SK-N-SH treated with all-trans-retinoic acid at 6 μM for 48 hours (cell line): ENCODE measurements around the gene RPL27A.

Experiments used
- ARNTL ChIP-seq: fragments of 450-650 bp; formaldehyde crosslinking; IDR thresholded peaks from 2 replicates; pipeline ENCODE4 v1.5.0; 2020; ENCODE audit warnings: low read depth, mild to moderate bottlenecking, moderate library complexity, borderline replicate concordance
- BACH2 ChIP-seq: fragments of 250-450 bp; sonication (Bioruptor Pico); IDR thresholded peaks from 2 replicates; pipeline ENCODE4 v1.9.0; 2021; ENCODE audit warnings: mild to moderate bottlenecking, borderline replicate concordance
- CREB5 ChIP-seq: fragments of 250-450 bp; sonication (Bioruptor Pico); IDR thresholded peaks from 2 replicates; pipeline ENCODE4 v1.5.1; 2020; ENCODE audit warnings: low read depth, mild to moderate bottlenecking, moderate library complexity
- ESRRG ChIP-seq: fragments of 250-450 bp; sonication (Bioruptor Pico); IDR thresholded peaks from 2 replicates; pipeline ENCODE4 v1.6.1; 2021; ENCODE audit warnings: mild to moderate bottlenecking
- ISL1 ChIP-seq: fragments of 250-450 bp; sonication (Bioruptor Pico); IDR thresholded peaks from 2 replicates; pipeline ENCODE4 v2.1.2; 2022; ENCODE audit warnings: mild to moderate bottlenecking, moderate library complexity
- PATZ1 ChIP-seq: fragments of 250-450 bp; sonication (Bioruptor Pico); IDR thresholded peaks from 2 replicates; pipeline ENCODE4 v1.8.0; 2020; ENCODE audit warnings: mild to moderate bottlenecking, moderate library complexity, borderline replicate concordance
- RARB ChIP-seq: fragments of 250-450 bp; sonication (Bioruptor Pico); IDR thresholded peaks from 2 replicates; pipeline ENCODE4 v1.8.0; 2021; ENCODE audit warnings: mild to moderate bottlenecking, moderate library complexity
- TCF4 ChIP-seq: fragments of 250-450 bp; sonication (Bioruptor Pico); IDR thresholded peaks from 2 replicates; pipeline ENCODE4 v1.8.0; 2021; ENCODE audit warnings: mild to moderate bottlenecking, moderate library complexity, borderline replicate concordance
- ZFP30 ChIP-seq: fragments of 450-650 bp; formaldehyde crosslinking; IDR thresholded peaks from 2 replicates; pipeline ENCODE4 v1.5.0; 2022; ENCODE audit warnings: mild to moderate bottlenecking, moderate library complexity
- ZNF565 ChIP-seq: fragments of 450-650 bp; formaldehyde crosslinking; conservative IDR thresholded peaks from 2 replicates; pipeline ENCODE4 v1.5.0; 2020; ENCODE audit warnings: low read depth, mild to moderate bottlenecking, moderate library complexity
- ZNF8 ChIP-seq: fragments of 450-650 bp; formaldehyde crosslinking; IDR thresholded peaks from 2 replicates; pipeline ENCODE4 v1.5.0; 2020; ENCODE audit warnings: mild to moderate bottlenecking, moderate library complexity

GRCh38 chr11:8656291-8656690 lies 26.3 kb upstream of the RPL27A start:
- TF ChIP-seq CREB5 (CRISPR knock-in tag) (no peak), PATZ1 (CRISPR knock-in tag) (no peak), ZNF565 (CRISPR knock-in tag) (no peak), TCF4 (CRISPR knock-in tag) (no peak), ZFP30 (CRISPR knock-in tag) (no peak), ISL1 (CRISPR knock-in tag) (no peak), BACH2 (CRISPR knock-in tag) (no peak), RARB (no peak), ARNTL (CRISPR knock-in tag) (no peak), ZNF8 (CRISPR knock-in tag) (no peak), ESRRG (no peak)
